NCI-H2227 treated with DMSO at 0.1 percent for 48 hours (cell line): ENCODE results near the gene ZFPL1.
A peak's percentile ranks its signal among the peaks of the same experiment; 100 is the strongest.

Source experiments
- DNase-seq: peaks from one replicate; lab custom pipeline; 2025; lab: John Stamatoyannopoulos, UW

The ZFPL1 gene

DNA sequence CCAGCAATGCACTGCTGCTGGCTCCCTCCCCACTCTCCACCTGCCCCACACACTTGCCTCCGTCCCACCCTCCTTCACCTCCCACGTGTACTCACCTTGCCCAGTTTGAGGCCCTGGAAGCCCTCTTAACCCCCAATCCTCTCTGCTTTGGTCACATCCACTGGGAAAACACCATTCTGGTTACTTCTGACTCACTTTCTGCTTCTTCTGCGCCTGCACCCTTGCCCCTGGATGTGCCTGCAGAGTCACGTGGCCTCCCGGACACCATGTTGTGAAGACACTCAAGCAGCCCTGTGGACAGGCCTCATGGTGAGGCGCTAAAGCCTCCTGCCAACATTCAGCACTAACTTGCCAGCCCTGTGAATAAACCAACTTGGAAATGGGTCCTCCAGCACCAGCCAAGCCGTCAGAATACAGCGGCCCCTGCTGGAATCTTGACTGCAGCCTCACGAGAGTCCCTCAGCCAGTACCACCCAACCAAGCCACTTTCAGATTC is 23.1 kb upstream of the ZFPL1 start:
- no peak for DNase-seq

GRCh38 chr11:65063532-65063931 is 20.5 kb upstream of the ZFPL1 start:
- DNase-seq, result no peak

DNA sequence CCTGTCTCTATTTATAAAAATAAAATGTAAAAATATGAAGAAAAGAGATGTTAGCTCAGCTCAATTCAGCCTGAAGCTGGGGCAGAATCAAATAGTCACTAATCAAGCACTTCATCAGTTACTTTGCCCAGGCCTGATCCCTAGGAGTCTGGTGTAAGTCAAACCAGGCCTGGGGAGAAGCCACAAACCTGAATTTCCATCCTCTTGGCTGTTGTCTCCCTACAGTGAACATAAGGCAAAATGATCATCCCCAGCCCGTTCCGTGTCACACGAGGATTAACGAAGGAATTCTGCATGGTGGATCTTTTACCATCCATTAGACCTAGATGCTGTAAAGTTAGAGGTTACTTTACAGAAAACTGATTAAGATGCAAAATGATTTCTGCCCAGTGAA is 19.2 kb upstream of the ZFPL1 start:
- DNase-seq, result no peak

DNA sequence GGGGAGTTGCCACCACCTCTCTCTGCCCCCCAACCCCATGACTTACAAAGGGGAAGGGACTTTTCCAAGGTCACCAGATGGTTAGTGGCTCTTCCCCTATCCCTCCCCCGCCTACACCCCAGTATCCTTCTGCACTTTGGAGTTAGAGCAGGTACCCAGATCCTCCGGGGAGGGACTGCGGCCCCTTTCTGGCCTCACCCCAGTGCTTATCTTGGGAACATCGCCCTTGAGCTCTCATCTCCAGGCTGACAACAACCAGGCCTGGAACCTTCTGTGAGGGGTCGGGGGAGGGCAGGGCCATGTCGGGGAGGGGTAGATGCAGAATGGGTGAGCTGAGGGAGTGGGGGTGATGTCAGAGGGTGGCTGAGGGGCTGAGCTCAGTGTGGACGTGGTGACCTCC is 18.2 kb upstream of the ZFPL1 start:
- DNase-seq, result no peak

- no peak for DNase-seq
Observed at GRCh38 chr11:65066315-65066714, 17.7 kb upstream of the ZFPL1 start.

DNA sequence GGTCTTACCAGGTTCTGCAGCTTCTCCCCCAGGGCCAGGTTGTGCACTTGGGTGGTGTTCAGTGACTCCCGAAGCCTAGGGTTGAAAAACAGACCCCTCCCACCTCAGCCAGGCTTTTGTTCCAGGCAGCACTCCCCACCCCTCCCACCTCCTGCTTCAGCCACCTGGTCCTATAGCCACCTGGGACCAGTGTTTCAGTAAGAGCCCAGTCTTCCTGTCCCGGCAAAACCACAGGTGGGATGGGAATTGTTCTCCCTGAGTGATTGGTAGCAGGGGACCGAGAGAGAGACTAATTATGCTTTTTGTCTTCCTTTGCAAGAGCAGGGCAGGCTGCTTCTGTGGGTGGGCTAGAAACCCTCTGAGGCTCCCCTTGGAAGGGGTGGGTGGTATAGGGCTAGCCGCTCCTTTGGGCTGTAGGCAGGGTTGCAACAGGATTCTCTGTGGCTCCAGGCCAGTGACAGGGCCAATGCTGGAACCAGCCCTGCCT is 17.2 kb upstream of the ZFPL1 start:
- DNase-seq, result no peak

DNA sequence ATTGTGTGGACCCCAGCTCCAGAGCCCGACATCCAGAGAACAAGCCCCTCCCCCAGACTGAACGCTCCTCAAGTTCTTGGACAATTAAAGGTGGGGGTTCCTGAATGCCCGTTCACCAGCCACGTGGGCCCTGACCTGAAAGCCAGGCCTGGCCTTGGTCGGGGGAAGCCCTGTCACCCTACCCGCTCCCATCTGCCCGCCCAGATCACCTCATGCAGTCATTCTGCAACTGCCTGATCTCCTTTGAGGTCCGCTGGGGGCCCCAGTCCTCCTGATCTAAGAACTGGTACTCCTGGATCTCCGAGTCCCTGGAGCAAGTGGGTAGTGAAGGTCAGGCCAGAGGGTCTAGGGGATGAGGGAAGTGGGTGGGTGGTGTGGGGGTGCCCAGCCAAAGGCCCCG is 16.6 kb upstream of the ZFPL1 start:
- DNase-seq, result no peak

DNA sequence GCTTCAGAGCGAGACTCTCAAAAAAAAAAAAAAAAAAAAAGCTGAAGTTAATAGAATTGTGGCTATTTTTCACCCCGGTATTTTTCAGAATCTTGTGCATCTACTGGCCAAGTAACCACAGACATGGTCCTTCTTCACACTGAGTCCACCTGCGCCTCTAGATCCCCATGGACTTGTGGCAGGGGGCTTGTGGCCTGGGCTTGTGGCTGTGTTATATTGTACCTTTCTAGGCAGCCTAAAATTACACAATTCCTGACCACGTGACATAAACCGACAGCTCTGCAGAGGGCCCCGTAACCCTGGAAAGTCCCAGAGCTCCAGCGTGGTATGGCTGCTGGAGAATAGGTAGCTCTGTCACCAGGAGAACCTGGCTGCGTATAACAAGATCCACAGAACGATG is 14.8 kb upstream of the ZFPL1 start:
- DNase-seq, result no peak

GRCh38 chr11:65071907-65072630 is 12.0 kb upstream of the ZFPL1 start:
- no peak for DNase-seq

GRCh38 chr11:65072631-65072966 is 11.4 kb upstream of the ZFPL1 start:
- DNase-seq, result no peak

DNA sequence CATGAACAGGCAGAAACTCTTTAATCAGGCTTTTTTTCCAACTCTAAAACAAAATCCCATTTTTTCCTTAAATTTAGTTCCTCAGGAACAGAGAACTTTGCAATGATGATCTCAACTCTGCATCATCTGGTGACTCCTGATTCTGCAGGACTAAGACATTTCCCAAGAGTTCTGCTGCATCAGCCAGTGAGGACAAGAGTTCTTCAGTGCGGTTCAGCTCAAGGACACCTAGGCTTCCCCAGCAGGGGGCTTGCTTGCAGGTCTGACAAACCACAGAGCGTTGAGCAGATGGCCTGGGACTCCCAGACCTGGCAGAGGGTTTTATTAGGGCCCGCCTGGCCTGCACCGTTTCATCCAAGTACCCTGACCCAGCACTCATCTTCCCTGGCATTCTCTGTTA is 6.6 kb upstream of the ZFPL1 start:
- no peak for DNase-seq

GRCh38 chr11:65078151-65078550 is 5.9 kb upstream of the ZFPL1 start:
- no peak for DNase-seq

GRCh38 chr11:65078786-65079342 is 5.2 kb upstream of the ZFPL1 start:
- no peak for DNase-seq

GRCh38 chr11:65083134-65083833 is 738 bp upstream of the ZFPL1 start:
- no peak for DNase-seq

DNA sequence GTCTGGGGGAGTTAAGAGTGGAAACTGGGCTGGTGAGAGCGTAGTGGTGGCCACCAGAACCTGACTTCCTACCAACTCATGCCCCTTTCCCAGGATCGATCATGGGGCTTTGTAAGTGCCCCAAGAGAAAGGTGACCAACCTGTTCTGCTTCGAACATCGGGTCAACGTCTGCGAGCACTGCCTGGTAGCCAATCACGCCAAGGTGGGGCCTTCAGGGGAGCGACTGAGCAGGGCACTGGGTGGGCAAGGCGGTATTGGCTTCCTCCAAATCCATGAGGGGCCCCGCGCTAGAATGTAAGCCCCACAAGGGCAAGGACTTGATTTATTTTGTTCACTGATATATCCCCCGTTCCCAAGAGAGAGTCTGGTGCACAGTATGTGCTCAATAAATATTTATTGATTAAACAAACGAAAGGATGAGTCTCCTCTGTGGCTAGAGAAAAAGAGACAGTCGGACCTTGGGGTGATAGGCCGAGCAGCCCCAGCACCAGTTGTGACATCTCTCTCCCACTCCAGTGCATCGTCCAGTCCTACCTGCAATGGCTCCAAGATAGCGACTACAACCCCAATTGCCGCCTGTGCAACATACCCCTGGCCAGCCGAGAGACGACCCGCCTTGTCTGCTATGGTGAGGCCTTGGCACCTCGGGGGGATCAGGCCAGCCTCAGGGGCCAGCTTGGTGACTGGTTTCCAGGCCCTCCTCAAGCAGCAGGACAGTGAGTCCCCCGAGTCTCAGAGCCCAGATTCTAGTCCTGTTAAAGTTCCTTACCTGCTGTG is 765 bp downstream of the ZFPL1 start:
- peak; percentile 37 for DNase-seq

- DNase-seq, result no peak
Observed at GRCh38 chr11:65085446-65085845, 1.4 kb downstream of the ZFPL1 start.

DNA sequence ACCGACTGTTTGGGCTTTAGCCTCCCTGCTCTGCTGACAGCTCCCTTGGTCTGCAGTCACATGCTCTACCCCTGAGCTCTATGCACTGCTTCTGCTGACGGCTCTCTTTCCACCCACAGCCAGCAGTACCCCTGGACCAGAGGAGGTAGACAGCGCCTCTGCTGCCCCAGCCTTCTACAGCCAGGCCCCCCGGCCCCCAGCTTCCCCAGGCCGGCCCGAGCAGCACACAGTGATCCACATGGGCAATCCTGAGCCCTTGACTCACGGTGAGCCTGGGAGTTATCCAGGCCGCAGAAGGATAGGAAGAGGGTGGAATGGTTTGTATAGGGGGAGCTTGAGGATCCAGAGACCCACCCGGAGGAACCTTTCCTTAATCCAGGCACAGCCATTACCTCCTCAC is 2.8 kb downstream of the ZFPL1 start:
- no peak for DNase-seq

- no peak for DNase-seq
Observed at GRCh38 chr11:65087216-65087615, 3.2 kb downstream of the ZFPL1 start.

DNA sequence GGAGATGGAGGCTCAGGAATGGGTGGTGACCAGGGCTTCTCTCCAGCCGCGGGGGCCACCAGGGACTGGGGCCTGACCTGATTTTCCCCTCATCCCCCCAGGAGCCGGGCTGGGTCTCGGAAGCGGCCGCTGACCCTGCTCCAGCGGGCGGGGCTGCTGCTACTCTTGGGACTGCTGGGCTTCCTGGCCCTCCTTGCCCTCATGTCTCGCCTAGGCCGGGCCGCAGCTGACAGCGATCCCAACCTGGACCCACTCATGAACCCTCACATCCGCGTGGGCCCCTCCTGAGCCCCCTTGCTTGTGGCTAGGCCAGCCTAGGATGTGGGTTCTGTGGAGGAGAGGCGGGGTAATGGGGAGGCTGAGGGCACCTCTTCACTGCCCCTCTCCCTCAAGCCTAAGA is 3.8 kb downstream of the ZFPL1 start:
- no peak for DNase-seq

- DNase-seq, result no peak
Observed at GRCh38 chr11:65089621-65090020, 5.6 kb downstream of the ZFPL1 start.

DNA sequence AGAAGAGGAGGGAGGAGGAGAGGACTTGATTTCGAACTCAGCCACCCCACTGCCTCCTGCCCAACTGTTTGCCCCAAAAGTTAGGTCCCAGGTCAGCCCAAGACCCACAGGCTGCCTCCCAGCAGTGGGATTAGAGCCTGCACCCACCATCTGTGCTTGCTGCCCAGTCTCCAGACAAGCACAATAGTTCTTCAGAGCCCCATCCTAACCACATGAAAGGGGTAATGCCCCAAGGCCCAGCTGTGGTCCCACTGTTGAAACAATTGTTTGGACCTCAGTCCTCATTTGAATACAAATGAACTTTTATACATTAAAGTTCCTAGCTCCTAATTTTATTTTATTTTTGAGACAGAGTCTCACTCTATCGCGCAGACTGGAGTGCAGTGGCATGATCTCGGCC is 6.6 kb downstream of the ZFPL1 start:
- DNase-seq, result no peak

DNA sequence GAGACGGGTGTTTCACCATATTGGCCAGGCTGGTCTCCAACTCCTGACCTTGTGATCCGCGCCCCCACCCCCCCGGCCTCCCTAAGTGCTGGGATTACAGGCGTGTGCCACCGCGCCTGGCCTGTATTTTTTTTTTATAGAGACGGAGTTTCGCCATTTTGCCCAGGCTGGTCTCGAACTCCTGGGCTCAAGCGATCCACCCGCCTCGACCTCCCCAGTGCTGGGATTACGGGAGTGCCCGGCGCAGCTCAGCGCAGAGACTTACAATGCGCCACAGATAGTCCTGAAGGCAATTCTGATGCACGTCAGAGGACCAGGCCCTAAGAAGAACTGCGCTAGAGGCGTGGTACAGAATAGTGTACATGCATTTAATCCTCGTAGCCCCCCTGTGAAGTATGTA is 11.4 kb downstream of the ZFPL1 start:
- no peak for DNase-seq
